A673 (cell line): ENCODE data around the gene PWWP2B. TPM values are rescaled to one million over a fixed set of nuclear protein-coding genes. Genes with fewer than 3 reads are reported as not detected.

ENCODE experiments used
- BruUV-seq: library from RNA; stranded (reverse); fragments of 400-500 nt; replicated peaks from 2 replicates; lab custom pipeline; 2021; lab: Mats Ljungman, UMichigan
- CTCF ChIA-PET: fragments of 300-600 bp; sonication (Branson Sonifier 250); formaldehyde crosslinking; loops from one replicate; lab custom pipeline; 2022; ENCODE audit warnings: antibody characterized with exemption; lab: Charles Lee
- POLR2A ChIA-PET: fragments of 300-600 bp; sonication (Branson Sonifier 250); formaldehyde crosslinking; loops from one replicate; lab custom pipeline; 2022; ENCODE audit warnings: antibody characterized with exemption; ENCODE audit not compliant: low non-redundant PET; lab: Charles Lee
- DNase-seq: peaks from one replicate; pipeline ENCODE4 v3.0.0-alpha.2; 2015; ENCODE audit warnings: low spot score
- H3K27ac ChIP-seq: fragments of 200-600 bp; sonication (generic); 2 replicates; pipeline ENCODE4 v1.5.1; 2016; ENCODE audit warnings: mixed run types, low read depth, mild to moderate bottlenecking, mixed read lengths, antibody characterized with exemption, low read length; ENCODE audit not compliant: poor library complexity, severe bottlenecking
- H3K27me3 ChIP-seq: fragments of 200-600 bp; sonication (generic); replicated peaks from 2 replicates; pipeline ENCODE4 v1.6.1; 2017; ENCODE audit warnings: mixed run types, low read depth, mild to moderate bottlenecking, mixed read lengths, antibody characterized with exemption, low read length; ENCODE audit not compliant: insufficient read depth, poor library complexity
- H3K36me3 ChIP-seq: fragments of 200-600 bp; sonication (generic); 2 replicates; pipeline ENCODE4 v1.6.1; 2016; ENCODE audit warnings: mixed run types, mild to moderate bottlenecking, mixed read lengths, antibody characterized with exemption, low read length; ENCODE audit not compliant: insufficient read depth, poor library complexity, severe bottlenecking
- H3K4me1 ChIP-seq: fragments of 200-600 bp; sonication (generic); 2 replicates; pipeline ENCODE4 v1.6.1; 2017; ENCODE audit warnings: mixed run types, mild to moderate bottlenecking, mixed read lengths, antibody characterized with exemption, low read length; ENCODE audit not compliant: insufficient read depth, poor library complexity, severe bottlenecking
- H3K4me3 ChIP-seq: fragments of 200-600 bp; sonication (generic); 2 replicates; pipeline ENCODE4 v1.5.1; 2016; ENCODE audit warnings: low read depth, mixed run types, mild to moderate bottlenecking, mixed read lengths, low read length; ENCODE audit not compliant: poor library complexity, severe bottlenecking
- H3K9me3 ChIP-seq: fragments of 200-600 bp; sonication (generic); 2 replicates; pipeline ENCODE4 v1.6.1; 2016; ENCODE audit warnings: mixed run types, low read depth, mild to moderate bottlenecking, mixed read lengths, antibody characterized with exemption, low read length; ENCODE audit not compliant: poor library complexity, severe bottlenecking
- CTCF ChIP-seq: fragments of 300-800, 200-600 bp; sonication (generic); conservative IDR thresholded peaks from 2 replicates; pipeline ENCODE4 v1.5.1; 2017; ENCODE audit warnings: low read depth, mild to moderate bottlenecking, antibody characterized with exemption, low read length, moderate library complexity, mixed read lengths
- EZH2 ChIP-seq: fragments of 200-600 bp; sonication (generic); IDR thresholded peaks from 2 replicates; pipeline ENCODE4 v1.6.1; 2017; ENCODE audit warnings: borderline replicate concordance, low read depth, mild to moderate bottlenecking, mixed read lengths, antibody characterized with exemption, low read length; ENCODE audit not compliant: poor library complexity, severe bottlenecking
- intact Hi-C: fragments of 100-400 bp; cut with micrococcal nuclease; formaldehyde crosslinking; loops from one replicate; pipeline ENCODE4 v1.10.0; 2022; ENCODE audit not compliant: unreplicated experiment
- total RNA-seq: library from RNA; stranded (reverse); gene quantifications from 2 replicates; pipeline ENCODE4 v1.2.3, GENCODE V29; 2021

The PWWP2B gene
- total RNA-seq, 1 experiment from 2014 or later, result 18.6 TPM

DNA sequence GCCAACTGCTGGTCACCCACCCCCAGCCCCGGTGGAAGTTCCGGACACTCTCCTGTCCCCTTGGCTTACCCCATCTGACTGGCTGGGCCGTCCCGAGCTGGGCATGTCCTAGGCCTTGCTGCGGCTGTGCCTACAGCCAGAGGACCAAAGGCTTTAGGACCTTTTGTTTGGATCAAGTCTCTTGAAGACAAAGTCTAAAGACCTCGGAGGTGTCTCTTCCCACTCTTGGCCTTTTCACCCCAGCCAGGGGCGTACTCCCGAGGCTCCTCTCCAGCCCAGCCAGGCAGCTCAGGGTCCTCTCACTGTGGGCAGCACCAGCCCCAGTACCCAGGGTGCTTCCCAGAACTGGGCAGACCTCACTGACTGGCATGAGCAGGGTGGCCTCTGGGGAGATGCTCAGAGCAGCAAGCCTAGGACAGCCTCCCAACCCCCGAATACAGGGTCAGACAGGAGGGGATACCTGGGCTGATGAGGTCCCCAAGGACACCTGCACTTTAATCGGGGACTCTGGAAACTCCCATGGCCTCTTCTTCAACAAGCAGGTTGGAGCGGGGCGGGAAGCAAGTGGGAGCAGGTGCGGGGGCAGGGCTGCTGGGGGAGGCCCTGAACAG is 2.7 kb upstream of the PWWP2B start:
- TF ChIP-seq EZH2 (no peak), CTCF (no peak)
- intact Hi-C loops, result no loop called here
- CTCF ChIA-PET, result no interaction called here
- Histone ChIP-seq H3K36me3 (no peaks in the 10 kb centered on the region), H3K4me1 (peaks cover 28% of the 10 kb centered on the region), H3K4me3 (no peak overlapping the region), H3K27me3 (no peaks in the 10 kb centered on the region), H3K9me3 (no peaks in the 10 kb centered on the region), H3K27ac (no peak overlapping the region)
- no TSS peak for BruUV-seq
- no peak for DNase-seq
- POLR2A ChIA-PET, result no interaction called here

DNA sequence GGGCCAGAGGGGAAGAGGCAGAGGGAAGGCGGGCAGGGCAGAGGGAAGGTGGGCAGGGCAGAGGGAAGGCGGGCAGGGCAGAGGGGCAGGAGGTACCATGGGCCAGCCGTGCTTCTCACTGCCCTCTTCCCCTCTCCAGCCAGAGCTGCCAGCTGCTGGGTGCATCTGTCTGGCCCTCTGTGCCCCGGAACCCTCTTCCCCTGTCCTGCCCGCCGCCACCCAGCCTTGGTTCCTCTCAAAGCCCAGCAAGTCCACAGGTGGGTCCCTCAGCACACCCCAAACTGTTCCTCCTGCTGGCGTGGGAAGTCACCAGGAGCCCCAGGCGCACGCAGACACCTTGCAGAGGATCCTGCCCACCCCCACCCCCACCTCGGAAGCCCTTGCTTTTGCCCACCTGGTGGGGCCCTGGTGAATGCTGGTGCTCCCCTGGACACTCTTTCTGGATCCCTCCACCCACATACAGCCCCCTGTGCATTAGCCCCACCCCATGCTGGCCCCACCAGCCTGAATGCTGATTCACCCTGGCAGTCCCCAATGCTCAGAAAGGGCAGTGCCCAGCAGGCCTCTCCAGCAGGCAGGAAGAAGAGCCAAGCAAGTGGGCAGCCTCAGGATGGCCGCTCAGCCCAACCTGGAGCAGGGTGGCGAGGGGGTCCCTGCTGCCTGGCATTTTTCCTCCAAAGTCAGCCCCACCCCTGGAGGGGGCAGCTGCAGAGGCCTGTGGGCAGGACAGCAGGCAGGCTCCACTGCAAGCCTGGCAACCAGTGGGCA is 1.9 kb upstream of the PWWP2B start:
- H3K4me3 ChIP-seq, result no peak overlapping the region
- BruUV-seq, result no TSS peak
- intact Hi-C loops, result no loop called here
- POLR2A ChIA-PET, result no interaction called here
- H3K4me1 ChIP-seq, result peaks cover 21% of the 10 kb centered on the region
- H3K27ac ChIP-seq, result no peak overlapping the region
- H3K9me3 ChIP-seq, result no peaks in the 10 kb centered on the region
- CTCF ChIA-PET, result no interaction called here
- TF ChIP-seq EZH2 (no peak), CTCF (no peak)
- H3K27me3 ChIP-seq, result no peaks in the 10 kb centered on the region
- DNase-seq, result no peak
- no peaks in the 10 kb centered on the region for H3K36me3 ChIP-seq

DNA sequence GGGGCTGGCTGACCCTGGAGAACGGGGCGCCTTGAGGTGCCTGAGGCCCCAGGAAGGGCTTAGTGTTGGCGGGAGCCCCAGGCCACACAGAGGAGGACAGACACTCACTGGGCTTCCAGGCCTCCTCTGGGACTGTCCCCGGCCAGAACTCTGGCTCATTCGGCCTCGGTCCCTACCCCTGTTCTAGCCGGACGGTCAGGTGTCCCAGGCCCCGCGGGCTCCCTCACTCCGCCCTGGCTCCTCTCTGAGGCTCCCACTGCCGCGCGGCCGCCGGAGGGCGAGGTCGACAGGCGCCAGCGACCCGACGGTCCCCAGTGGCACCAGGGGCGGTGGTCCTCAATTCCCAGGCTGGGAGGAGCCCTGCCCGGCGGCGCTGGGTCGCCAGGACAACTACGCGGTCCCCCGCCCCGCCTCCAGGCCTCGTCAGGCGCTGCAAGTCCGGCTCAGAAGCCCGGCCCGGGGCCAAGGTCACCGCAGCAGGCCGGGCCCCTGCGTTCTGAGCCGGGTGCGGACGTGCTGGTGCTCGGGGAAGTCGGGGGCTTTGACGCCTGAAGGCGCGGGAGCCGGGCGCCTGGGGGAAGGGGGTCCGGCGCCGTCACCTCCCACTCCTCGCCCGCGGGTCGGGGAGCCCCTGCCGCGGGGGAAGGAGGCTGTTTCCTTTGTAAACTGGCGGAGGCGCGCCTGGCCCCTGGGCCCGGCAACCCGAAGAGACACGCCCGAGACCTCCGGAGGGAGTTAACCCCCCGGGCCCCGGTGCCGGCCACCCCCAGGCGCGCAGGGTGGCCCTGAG is 1.1 kb upstream of the PWWP2B start:
- no peak for DNase-seq
- BruUV-seq, result no TSS peak
- intact Hi-C loops, result no loop called here

More for the DNA sequence above, 1.1 kb upstream of the PWWP2B start:
- Histone ChIP-seq H3K9me3 (no peaks in the 10 kb centered on the region), H3K27ac (peak overlapping the region; percentile 47), H3K36me3 (no peaks in the 10 kb centered on the region), H3K27me3 (no peaks in the 10 kb centered on the region), H3K4me3 (peak overlapping the region; percentile 69), H3K4me1 (peaks cover 17% of the 10 kb centered on the region)
- TF ChIP-seq CTCF (no peak), EZH2 (no peak)
- ChIA-PET POLR2A (no interaction called here), CTCF (no interaction called here)
